ENCODE measurements around the gene LGALS9C. TPM values are rescaled to one million over a fixed set of nuclear protein-coding genes. Genes with fewer than 3 reads are reported as not detected.
"Not testable (repeated sequence)": the region's sequence is repeated elsewhere in the genome, so short reads cannot be mapped to it uniquely, and the experiment has no call there.

LGALS9C gene
- total RNA-seq (not detected), polyA plus RNA-seq (not detected)

DNA sequence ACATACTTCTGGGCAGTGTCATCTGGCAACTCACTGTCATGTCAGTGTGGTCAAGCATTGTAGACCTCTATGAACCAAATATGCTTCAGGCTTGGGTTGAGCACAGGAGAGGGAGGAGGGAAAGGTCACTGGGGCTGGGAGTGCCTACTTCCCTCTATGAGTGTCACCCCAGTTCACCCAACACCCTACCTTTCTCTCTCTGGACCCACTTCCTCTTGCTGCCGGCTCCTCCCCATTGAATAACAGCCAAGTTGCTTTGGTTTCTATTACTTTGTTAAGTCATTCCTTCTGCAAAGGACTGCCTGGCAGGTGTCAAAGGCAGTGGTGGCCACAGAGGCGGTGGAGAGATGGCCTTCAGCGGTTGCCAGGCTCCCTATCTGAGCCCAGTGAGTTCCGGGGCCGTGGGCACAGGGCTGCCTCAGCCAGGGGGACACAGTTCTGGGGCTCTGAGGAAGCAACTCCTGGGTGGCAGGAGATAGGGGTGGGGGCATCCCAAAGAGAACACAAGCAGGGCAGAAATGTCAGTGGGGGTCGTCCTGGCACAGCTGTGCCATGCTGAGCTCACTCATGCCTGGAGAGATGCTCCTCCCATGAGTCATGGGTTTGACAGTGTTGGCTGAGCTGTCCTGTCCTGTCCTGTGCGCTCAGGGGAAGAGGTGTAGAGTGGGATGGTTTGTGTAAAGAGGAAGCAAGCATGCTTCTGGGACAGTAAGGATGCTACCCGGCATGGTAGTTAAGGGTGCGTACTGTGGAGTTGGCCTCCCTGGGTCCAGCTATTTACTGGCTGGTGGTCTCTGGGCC is at the start of gene LGALS9C:
Gene LGALS9C (plus strand): TSS at position 282 of the 801 bp plus-strand sequence. CDS start 66 bp downstream, at position 348.
- H3K27ac Mint-ChIP-seq, result peak within 1 kb of the TSS in 3 of 7 donors; percentile 43 to 81 (median 51)
- H3K4me3 ChIP-seq (ENCODE audit: low read length in 2 of 2); H3K9me3 Mint-ChIP-seq; H3K27ac ChIP-seq (ENCODE audit: low read depth, low read length); H3K36me3 ChIP-seq (ENCODE audit: insufficient read depth, low read length); intact Hi-C loops (cut with micrococcal nuclease); H3K27me3 Mint-ChIP-seq; H3K9me3 ChIP-seq (ENCODE audit: control insufficient read depth in 1 of 2, low read length in 2 of 2); H3K4me1 ChIP-seq (ENCODE audit: insufficient read depth, low read length); POLR2A ChIA-PET (ENCODE audit: partially characterized antibody); CTCF ChIA-PET (ENCODE audit: partially characterized antibody); H3K27me3 ChIP-seq (ENCODE audit: insufficient read depth, low read length); H3K4me1 Mint-ChIP-seq; H3K36me3 Mint-ChIP-seq: not testable (repeated sequence)
- DNase-seq, result peak in 2 of 5 donors; percentile 5 to 21
- peak within 1 kb of the TSS in 5 of 8 donors; percentile 48 to 76 (median 57) for H3K4me3 Mint-ChIP-seq

DNA sequence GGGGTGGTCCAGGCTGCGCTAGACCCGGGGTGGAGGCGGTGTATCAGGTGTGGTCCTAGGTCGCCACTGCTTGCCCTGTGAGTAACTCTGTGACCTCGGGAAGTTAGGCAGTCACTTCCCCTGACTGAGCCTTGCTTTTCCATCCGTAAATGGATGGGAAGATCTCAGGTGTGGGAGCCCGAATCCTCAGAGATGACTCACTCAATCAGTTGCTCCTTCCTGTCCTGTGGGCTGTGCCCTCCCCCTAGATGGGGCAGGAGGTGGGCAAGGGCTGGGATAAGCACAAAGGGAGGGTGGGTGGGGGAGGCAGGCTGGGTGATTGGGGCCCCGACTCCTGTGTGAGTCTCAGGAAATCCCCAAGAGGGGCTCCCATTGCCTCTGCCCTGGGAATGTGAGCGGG is 44.4 kb upstream of the LGALS9C start:
- not testable (repeated sequence) for H3K4me1 Mint-ChIP-seq; H3K27me3 ChIP-seq (ENCODE audit: insufficient read depth, low read length)

DNA sequence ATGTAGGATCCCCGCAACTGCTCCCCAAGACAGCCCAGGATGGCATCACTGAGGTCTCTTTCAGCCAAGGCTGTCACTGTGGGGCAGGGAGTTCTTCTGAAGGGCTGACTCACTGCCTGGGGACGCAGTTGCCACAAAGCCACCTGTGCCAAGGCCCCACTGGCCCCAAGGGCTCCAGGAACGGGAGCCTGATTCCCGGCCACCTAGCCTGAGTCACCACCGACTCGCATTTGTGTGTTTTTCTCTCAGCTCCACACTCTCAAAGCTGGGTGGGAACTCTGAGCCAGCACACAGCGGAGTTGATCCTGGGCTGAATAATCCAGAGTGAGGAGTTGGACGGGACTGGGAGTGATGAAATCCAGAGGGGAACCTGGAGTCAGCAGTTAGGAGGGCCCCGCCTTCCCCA is 37.1 kb upstream of the LGALS9C start:
- H3K4me3 ChIP-seq (ENCODE audit: low read length in 2 of 2); POLR2A ChIA-PET (ENCODE audit: partially characterized antibody); H3K36me3 ChIP-seq (ENCODE audit: insufficient read depth, low read length); H3K27me3 ChIP-seq (ENCODE audit: insufficient read depth, low read length); H3K9me3 Mint-ChIP-seq; H3K4me1 ChIP-seq (ENCODE audit: insufficient read depth, low read length); intact Hi-C loops (cut with micrococcal nuclease); H3K36me3 Mint-ChIP-seq; CTCF ChIA-PET (ENCODE audit: partially characterized antibody); H3K27ac ChIP-seq (ENCODE audit: low read depth, low read length); H3K4me1 Mint-ChIP-seq; DNase-seq; H3K27ac Mint-ChIP-seq; H3K27me3 Mint-ChIP-seq; H3K9me3 ChIP-seq (ENCODE audit: control insufficient read depth in 1 of 2, low read length in 2 of 2); H3K4me3 Mint-ChIP-seq: not testable (repeated sequence)

More for the DNA sequence above, 44.4 kb upstream of the LGALS9C start:
- H3K36me3 Mint-ChIP-seq; intact Hi-C loops (cut with micrococcal nuclease); H3K27ac Mint-ChIP-seq; H3K27me3 Mint-ChIP-seq; H3K9me3 ChIP-seq (ENCODE audit: control insufficient read depth in 1 of 2, low read length in 2 of 2); H3K9me3 Mint-ChIP-seq; H3K27ac ChIP-seq (ENCODE audit: low read depth, low read length); POLR2A ChIA-PET (ENCODE audit: partially characterized antibody); CTCF ChIA-PET (ENCODE audit: partially characterized antibody); H3K4me3 Mint-ChIP-seq; H3K36me3 ChIP-seq (ENCODE audit: insufficient read depth, low read length); H3K4me1 ChIP-seq (ENCODE audit: insufficient read depth, low read length); H3K4me3 ChIP-seq (ENCODE audit: low read length in 2 of 2); DNase-seq: not testable (repeated sequence)

DNA sequence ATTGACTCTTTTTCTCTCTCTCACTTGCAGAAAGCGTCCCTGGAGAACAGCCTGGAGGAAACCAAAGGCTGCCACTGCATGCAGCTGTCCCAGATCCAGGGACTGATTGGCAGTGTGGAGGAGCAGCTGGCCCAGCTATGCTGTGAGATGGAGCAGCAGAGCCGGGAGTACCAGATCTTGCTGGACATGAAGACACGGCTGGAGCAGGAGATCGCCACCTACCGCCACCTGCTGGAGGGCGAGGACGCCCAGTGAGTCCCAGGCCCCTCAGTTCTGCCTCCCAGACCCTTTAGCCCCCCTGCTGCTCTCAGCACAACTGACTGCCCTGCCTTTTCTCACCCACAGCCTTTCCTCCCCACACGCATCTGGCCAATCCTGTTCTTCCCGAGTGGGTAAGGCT is 34.5 kb upstream of the LGALS9C start:
- H3K9me3 ChIP-seq (ENCODE audit: control insufficient read depth in 1 of 2, low read length in 2 of 2); POLR2A ChIA-PET (ENCODE audit: partially characterized antibody); H3K27ac ChIP-seq (ENCODE audit: low read depth, low read length); H3K36me3 ChIP-seq (ENCODE audit: insufficient read depth, low read length); CTCF ChIA-PET (ENCODE audit: partially characterized antibody); H3K4me1 ChIP-seq (ENCODE audit: insufficient read depth, low read length); H3K27me3 ChIP-seq (ENCODE audit: insufficient read depth, low read length); H3K4me3 ChIP-seq (ENCODE audit: low read length in 2 of 2); H3K27me3 Mint-ChIP-seq; H3K9me3 Mint-ChIP-seq; H3K36me3 Mint-ChIP-seq; H3K27ac Mint-ChIP-seq; H3K4me1 Mint-ChIP-seq; intact Hi-C loops (cut with micrococcal nuclease); H3K4me3 Mint-ChIP-seq: not testable (repeated sequence)
- peak in 3 of 5 donors; percentile 12 to 47 (median 36) for DNase-seq

DNA sequence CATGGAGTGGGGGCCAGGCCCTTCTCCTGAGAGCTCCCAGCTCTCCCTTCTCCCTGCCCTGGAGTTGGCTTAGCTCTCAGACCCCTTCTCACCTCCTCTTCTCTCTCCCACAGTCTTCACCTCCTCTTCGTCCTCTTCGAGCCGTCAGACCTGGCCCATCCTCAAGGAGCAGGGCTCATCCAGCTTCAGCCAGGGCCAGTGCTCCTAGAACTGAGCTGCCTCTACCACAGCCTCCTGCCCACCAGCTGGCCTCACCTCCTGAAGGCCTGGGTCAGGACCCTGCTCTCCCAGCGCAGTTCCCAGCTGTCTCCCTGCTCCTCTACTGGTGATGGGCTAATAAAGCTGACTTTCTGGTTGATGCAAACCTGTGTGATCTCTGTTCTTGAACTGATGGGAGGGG is 34.1 kb upstream of the LGALS9C start:
- H3K4me3 Mint-ChIP-seq; H3K9me3 ChIP-seq (ENCODE audit: control insufficient read depth in 1 of 2, low read length in 2 of 2); DNase-seq; H3K27ac ChIP-seq (ENCODE audit: low read depth, low read length); POLR2A ChIA-PET (ENCODE audit: partially characterized antibody); H3K27ac Mint-ChIP-seq; H3K36me3 Mint-ChIP-seq; H3K4me3 ChIP-seq (ENCODE audit: low read length in 2 of 2); intact Hi-C loops (cut with micrococcal nuclease); H3K27me3 ChIP-seq (ENCODE audit: insufficient read depth, low read length); H3K9me3 Mint-ChIP-seq; H3K4me1 ChIP-seq (ENCODE audit: insufficient read depth, low read length); H3K36me3 ChIP-seq (ENCODE audit: insufficient read depth, low read length); H3K4me1 Mint-ChIP-seq; CTCF ChIA-PET (ENCODE audit: partially characterized antibody); H3K27me3 Mint-ChIP-seq: not testable (repeated sequence)

DNA sequence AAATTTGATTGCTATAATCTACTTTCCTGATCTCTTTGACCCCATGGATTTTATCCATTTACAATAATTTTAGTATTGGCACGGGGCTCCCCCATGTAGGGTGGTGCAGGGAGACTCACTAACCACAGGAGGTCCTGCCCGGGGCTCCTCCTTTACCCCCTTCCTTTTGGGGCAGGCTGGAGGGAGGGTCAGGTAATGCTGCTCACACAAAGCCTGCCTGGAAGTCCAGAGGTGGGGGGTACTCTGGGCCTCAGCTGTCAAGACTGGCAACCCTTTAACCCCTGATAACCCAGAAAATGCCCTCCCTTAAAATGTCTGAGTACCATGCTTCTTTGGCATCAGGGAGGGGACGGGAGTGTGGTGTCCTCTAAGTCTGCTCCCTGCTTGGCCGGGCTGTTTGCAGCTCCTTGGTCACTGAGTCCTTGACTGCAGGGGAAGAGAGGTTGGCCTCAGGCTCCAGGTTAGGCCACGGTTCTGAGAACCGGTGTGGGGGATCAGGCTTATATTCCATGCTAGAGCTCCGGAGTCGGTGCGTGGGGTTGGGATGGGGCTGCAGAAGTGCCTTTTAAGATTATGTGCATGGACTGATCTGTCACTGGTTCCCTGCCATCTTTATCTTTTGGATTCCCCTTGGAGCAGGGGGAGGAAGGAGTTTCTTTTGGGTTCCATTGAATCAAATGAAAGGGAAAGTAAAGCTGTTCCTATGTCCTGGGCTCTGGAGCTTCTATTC is 28.9 kb upstream of the LGALS9C start:
- CTCF ChIA-PET (ENCODE audit: partially characterized antibody); H3K36me3 ChIP-seq (ENCODE audit: insufficient read depth, low read length); H3K27ac Mint-ChIP-seq; H3K4me1 ChIP-seq (ENCODE audit: insufficient read depth, low read length); H3K27me3 Mint-ChIP-seq; H3K4me1 Mint-ChIP-seq; H3K9me3 Mint-ChIP-seq; H3K9me3 ChIP-seq (ENCODE audit: control insufficient read depth in 1 of 2, low read length in 2 of 2); intact Hi-C loops (cut with micrococcal nuclease); H3K27ac ChIP-seq (ENCODE audit: low read depth, low read length); H3K27me3 ChIP-seq (ENCODE audit: insufficient read depth, low read length); H3K4me3 Mint-ChIP-seq; POLR2A ChIA-PET (ENCODE audit: partially characterized antibody); H3K4me3 ChIP-seq (ENCODE audit: low read length in 2 of 2); H3K36me3 Mint-ChIP-seq; DNase-seq: not testable (repeated sequence)

DNA sequence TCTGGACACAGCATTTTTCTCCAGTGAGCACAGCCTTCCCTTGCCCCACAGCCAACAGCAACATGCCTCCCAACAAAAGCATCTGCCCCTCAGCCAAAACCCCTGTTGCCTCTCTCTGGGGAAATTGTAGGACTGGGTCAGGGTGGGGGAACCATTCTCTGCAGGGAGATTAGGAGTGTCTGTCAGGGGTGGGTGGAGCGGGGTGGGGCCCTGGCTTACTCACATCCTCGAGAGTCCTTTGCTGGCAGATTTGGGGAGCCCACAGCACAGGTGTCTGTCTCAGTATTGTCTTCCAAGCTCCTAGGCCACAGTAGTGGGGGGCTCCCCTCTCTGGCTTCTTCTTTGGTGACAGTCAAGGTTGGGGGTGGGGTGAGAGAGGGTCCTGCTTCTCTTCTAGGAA is 28.3 kb upstream of the LGALS9C start:
- H3K36me3 ChIP-seq (ENCODE audit: insufficient read depth, low read length); H3K4me3 ChIP-seq (ENCODE audit: low read length in 2 of 2); H3K4me1 Mint-ChIP-seq; H3K36me3 Mint-ChIP-seq; intact Hi-C loops (cut with micrococcal nuclease); CTCF ChIA-PET (ENCODE audit: partially characterized antibody); DNase-seq; H3K9me3 Mint-ChIP-seq; POLR2A ChIA-PET (ENCODE audit: partially characterized antibody); H3K27me3 Mint-ChIP-seq; H3K9me3 ChIP-seq (ENCODE audit: control insufficient read depth in 1 of 2, low read length in 2 of 2); H3K4me1 ChIP-seq (ENCODE audit: insufficient read depth, low read length); H3K27ac Mint-ChIP-seq; H3K4me3 Mint-ChIP-seq; H3K27me3 ChIP-seq (ENCODE audit: insufficient read depth, low read length); H3K27ac ChIP-seq (ENCODE audit: low read depth, low read length): not testable (repeated sequence)

Data from CD4-positive, alpha-beta memory T cell (primary cell).